CD14-positive monocyte (primary cell): Measurements from ENCODE around the gene HPS4. TPM values are rescaled to one million over a fixed set of nuclear protein-coding genes. Genes with fewer than 3 reads are reported as not detected.

Experiments used
- DNase-seq, 3 donors: peaks; one replicate each; pipeline ENCODE4 v3.0.0-alpha.2; 2011 to 2022
- H2AFZ ChIP-seq: 2 replicates; pipeline ENCODE4 v1.6.0; 2012; ENCODE audit warnings: mild to moderate bottlenecking, low read depth, low read length, inconsistent platforms; ENCODE audit not compliant: insufficient read depth, poor library complexity, severe bottlenecking
- H3K27ac ChIP-seq, 2 donors: 1 replicate in 1 of 2; 2 replicates in 1 of 2; pipeline ENCODE4 v1.5.1; 2012 to 2013; ENCODE audit warnings: low read length in 2 of 2, control low read depth in 1 of 2, inconsistent platforms in 1 of 2, low read depth in 1 of 2, mild to moderate bottlenecking in 1 of 2
- H3K27me3 ChIP-seq, 2 donors: one replicate each; pipeline versions ENCODE4 v1.6.0 to v1.6.1; 2011 to 2013; ENCODE audit warnings: low read length in 2 of 2; ENCODE audit not compliant: control insufficient read depth in 2 of 2, insufficient read depth in 2 of 2
- H3K36me3 ChIP-seq, 2 donors: replicated peaks in 1 of 2; 1 replicate in 1 of 2; 2 replicates in 1 of 2; pipeline versions ENCODE4 v1.5.1 to v1.6.1; 2012 to 2013; ENCODE audit warnings: low read length in 2 of 2, control low read depth in 1 of 2, inconsistent platforms in 1 of 2, mild to moderate bottlenecking in 1 of 2; ENCODE audit not compliant: insufficient read depth in 2 of 2, control insufficient read depth in 1 of 2
- H3K4me1 ChIP-seq, 2 donors: 1 replicate in 1 of 2; 2 replicates in 1 of 2; pipeline versions ENCODE4 v1.5.1 to v1.6.1; 2012 to 2013; ENCODE audit warnings: low read length in 2 of 2, control low read depth in 1 of 2, inconsistent platforms in 1 of 2, mild to moderate bottlenecking in 1 of 2, moderate library complexity in 1 of 2; ENCODE audit not compliant: insufficient read depth in 2 of 2, control insufficient read depth in 1 of 2
- H3K4me2 ChIP-seq: replicated peaks from 2 replicates; pipeline ENCODE3; 2012; ENCODE audit warnings: low read length, moderate library complexity, mild to moderate bottlenecking; ENCODE audit not compliant: poor library complexity, severe bottlenecking; ENCODE audit errors: extremely low read depth
- H3K4me3 ChIP-seq, 3 experiments: fragments of 200-600 bp in 1 of 3; sonication (generic) in 1 of 3; replicated peaks in 1 of 3; 1 replicate in 2 of 3; 2 replicates in 1 of 3; pipeline ENCODE4 v1.5.1; 2011 to 2013; ENCODE audit warnings: low read length in 3 of 3, mild to moderate bottlenecking in 3 of 3, control low read depth in 2 of 3, low read depth in 2 of 3, inconsistent platforms in 1 of 3, moderate library complexity in 1 of 3
- H3K79me2 ChIP-seq: 2 replicates; pipeline ENCODE4 v1.6.0; 2012; ENCODE audit warnings: mild to moderate bottlenecking, control low read depth, inconsistent platforms, low read length, moderate library complexity; ENCODE audit not compliant: insufficient read depth
- H3K9ac ChIP-seq: 2 replicates; pipeline ENCODE4 v1.6.0; 2017; ENCODE audit warnings: low read length, mild to moderate bottlenecking; ENCODE audit not compliant: insufficient read depth, poor library complexity, severe bottlenecking
- H3K9me3 ChIP-seq, 2 donors: replicated peaks in 1 of 2; 1 replicate in 1 of 2; 2 replicates in 1 of 2; pipeline versions ENCODE4 v1.5.1 to v1.6.1; 2012 to 2013; ENCODE audit warnings: low read length in 2 of 2, control low read depth in 1 of 2; ENCODE audit not compliant: control insufficient read depth in 1 of 2, insufficient read depth in 1 of 2
- H4K20me1 ChIP-seq: 2 replicates; pipeline ENCODE4 v1.6.0; 2012; ENCODE audit warnings: mild to moderate bottlenecking, low read length, control low read depth, moderate library complexity; ENCODE audit not compliant: insufficient read depth
- H3K27ac Mint-ChIP-seq, 7 donors: one replicate each; pipeline ENCODE4 v1.8.0; 2020; ENCODE audit warnings: mild to moderate bottlenecking in 7 of 7, mixed read lengths in 7 of 7, moderate library complexity in 6 of 7, inconsistent platforms in 2 of 7
- H3K27me3 Mint-ChIP-seq, 3 donors: one replicate each; pipeline ENCODE4 v1.8.0; 2021 to 2022; ENCODE audit warnings: low read depth in 3 of 3, mild to moderate bottlenecking in 3 of 3, mixed read lengths in 3 of 3, moderate library complexity in 3 of 3, inconsistent platforms in 1 of 3
- H3K36me3 Mint-ChIP-seq, 2 donors: one replicate each; pipeline ENCODE4 v1.8.0; 2020; ENCODE audit warnings: mixed read lengths in 2 of 2, inconsistent platforms in 1 of 2, mild to moderate bottlenecking in 1 of 2
- H3K4me1 Mint-ChIP-seq: one replicate; pipeline ENCODE4 v1.8.0; 2020; ENCODE audit warnings: mild to moderate bottlenecking, mixed read lengths
- H3K4me3 Mint-ChIP-seq, 2 donors: one replicate each; pipeline ENCODE4 v1.8.0; 2020; ENCODE audit warnings: mild to moderate bottlenecking in 2 of 2, mixed read lengths in 2 of 2, moderate library complexity in 1 of 2
- H3K9me3 Mint-ChIP-seq, 7 donors: one replicate each; pipeline ENCODE4 v1.8.0; 2020 to 2022; ENCODE audit warnings: mixed read lengths in 7 of 7, mild to moderate bottlenecking in 6 of 7, moderate library complexity in 6 of 7, inconsistent platforms in 2 of 7
- WGBS: methylation state at CpG from one replicate; pipeline ENCODE4 v1.1.5; 2013; ENCODE audit warnings: missing lambda C conversion rate; ENCODE audit not compliant: insufficient coverage; 5-methylcytosine and 5-hydroxymethylcytosine counted together
- intact Hi-C, 2 donors: fragments of 100-400 bp; cut with micrococcal nuclease; formaldehyde crosslinking; loops; one replicate each; pipeline versions ENCODE4 v1.15.0 to v1.15.1; 2023
- polyA plus RNA-seq, 3 donors: library from polyadenylated mRNA; depleted of rRNA in 1 of 3; unstranded in 2 of 3; stranded (reverse) in 1 of 3; fragments of 300-500 nt in 2 of 3; fragments of >200 nt in 1 of 3; fragmentation: Illumina TruSeq in 2 of 3; gene quantifications; 1 replicate in 2 of 3; 2 replicates in 1 of 3; pipeline ENCODE4 v1.2.3, GENCODE V29; 2012 to 2021
- TF ChIP-seq, protein P1 (sequence below): fragments of 200-600 bp; IDR thresholded peaks from one replicate; pipeline ENCODE4 v1.8.0; 2022; ENCODE audit warnings: antibody characterized with exemption, mild to moderate bottlenecking

HPS4 gene
- polyA plus RNA-seq, 3 donors: 5.7 to 21.6 (median 7.5) TPM

DNA sequence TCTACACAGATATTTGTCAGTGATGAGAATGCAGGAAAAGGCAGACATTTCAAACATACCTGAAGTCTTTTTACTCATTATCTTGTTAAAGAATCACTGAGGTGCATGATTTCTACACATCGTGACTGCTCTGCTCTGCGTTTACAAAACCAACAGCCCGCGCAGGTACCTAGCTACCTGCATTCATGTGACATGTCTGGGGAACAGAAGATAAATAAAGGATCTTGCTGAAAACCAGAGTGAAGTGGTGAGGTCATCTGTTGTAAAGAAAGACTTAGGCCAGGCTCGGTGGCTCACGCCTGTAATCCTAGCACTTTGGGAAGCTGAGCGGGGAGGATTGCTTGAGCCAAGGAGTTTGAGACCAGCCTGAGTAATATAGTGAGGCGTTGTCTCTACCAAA is 38.8 kb downstream of the HPS4 start:
- WGBS: 96% methylated on average over 4 of the region's 8 CpGs
- H3K4me1 ChIP-seq: peaks cover 4 to 6% of the 10 kb centered on the region in 2 donors

DNA sequence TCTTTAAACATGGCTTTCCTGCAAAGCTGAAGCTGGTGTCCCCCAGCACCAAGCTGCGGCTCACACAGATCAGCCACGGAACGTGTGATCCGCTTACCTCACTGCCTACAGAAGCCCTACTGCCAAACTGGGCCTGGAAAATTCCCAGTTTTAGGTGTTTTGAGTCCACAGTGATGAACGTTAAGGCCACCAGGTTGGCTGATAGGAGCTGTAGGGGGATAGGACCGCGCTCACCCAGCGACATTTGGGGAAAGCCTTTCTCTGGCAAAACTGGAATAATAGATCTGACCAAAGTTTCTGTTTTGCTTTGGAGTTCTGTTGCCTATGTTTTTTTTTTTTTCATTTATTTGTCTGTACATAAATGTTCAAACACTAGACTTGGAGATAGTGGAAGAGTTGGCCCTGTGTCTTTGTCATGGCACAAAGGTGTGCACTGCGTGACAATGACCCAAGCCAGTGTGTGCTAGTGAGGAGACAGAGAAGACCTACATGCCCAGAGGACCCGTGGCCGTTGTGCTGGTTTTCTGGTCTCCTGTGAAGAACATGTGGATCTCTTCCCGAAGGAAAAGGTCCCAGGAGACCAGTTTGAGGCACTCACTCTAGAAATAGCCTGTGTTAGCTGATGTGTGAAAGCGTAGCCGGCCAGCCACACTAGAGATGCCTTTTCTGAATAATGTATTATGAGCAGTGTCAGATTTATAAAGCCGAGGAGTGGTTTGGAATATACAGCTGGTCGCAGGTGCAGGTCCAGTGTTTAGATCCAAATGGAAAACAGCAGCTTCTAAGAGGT is 39.5 kb downstream of the HPS4 start:
- Mint-ChIP-seq H3K27ac (no peak overlapping the region), H3K4me3 (no peak overlapping the region), H3K9me3 (peaks cover 0 to under 1% (median 0%) of the 10 kb centered on the region in 7 donors), H3K27me3 (peaks cover 0 to 3% (median 2%) of the 10 kb centered on the region in 3 donors), H3K36me3 (peaks cover 38 to 50% of the 10 kb centered on the region in 2 donors), H3K4me1 (peaks cover 10% of the 10 kb centered on the region)
- Histone ChIP-seq H3K4me1 (peaks cover 4 to 6% of the 10 kb centered on the region in 2 donors), H3K4me2 (no peak overlapping the region), H3K4me3 (no peak overlapping the region), H3K36me3 (peaks cover 11 to 38% of the 10 kb centered on the region in 2 donors), H4K20me1 (peaks cover 6% of the 10 kb centered on the region), H3K79me2 (peaks cover 5% of the 10 kb centered on the region), H3K27ac (no peak overlapping the region), H3K9ac (no peak overlapping the region), H3K27me3 (no peaks in the 10 kb centered on the region), H2AFZ (no peak overlapping the region), H3K9me3 (no peaks in the 10 kb centered on the region)
- no peak for DNase-seq
- over 99% methylated on average over 12 of the region's 16 CpGs for WGBS
- TF ChIP-seq, protein P1, sequence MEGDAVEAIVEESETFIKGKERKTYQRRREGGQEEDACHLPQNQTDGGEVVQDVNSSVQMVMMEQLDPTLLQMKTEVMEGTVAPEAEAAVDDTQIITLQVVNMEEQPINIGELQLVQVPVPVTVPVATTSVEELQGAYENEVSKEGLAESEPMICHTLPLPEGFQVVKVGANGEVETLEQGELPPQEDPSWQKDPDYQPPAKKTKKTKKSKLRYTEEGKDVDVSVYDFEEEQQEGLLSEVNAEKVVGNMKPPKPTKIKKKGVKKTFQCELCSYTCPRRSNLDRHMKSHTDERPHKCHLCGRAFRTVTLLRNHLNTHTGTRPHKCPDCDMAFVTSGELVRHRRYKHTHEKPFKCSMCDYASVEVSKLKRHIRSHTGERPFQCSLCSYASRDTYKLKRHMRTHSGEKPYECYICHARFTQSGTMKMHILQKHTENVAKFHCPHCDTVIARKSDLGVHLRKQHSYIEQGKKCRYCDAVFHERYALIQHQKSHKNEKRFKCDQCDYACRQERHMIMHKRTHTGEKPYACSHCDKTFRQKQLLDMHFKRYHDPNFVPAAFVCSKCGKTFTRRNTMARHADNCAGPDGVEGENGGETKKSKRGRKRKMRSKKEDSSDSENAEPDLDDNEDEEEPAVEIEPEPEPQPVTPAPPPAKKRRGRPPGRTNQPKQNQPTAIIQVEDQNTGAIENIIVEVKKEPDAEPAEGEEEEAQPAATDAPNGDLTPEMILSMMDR: no peak
- intact Hi-C loops: no loop called here

More for the DNA sequence above, 38.8 kb downstream of the HPS4 start:
- Histone ChIP-seq H3K79me2 (no peaks in the 10 kb centered on the region), H3K9me3 (no peaks in the 10 kb centered on the region), H3K4me2 (no peak overlapping the region), H4K20me1 (peaks cover 6% of the 10 kb centered on the region), H3K36me3 (peaks cover 11 to 40% of the 10 kb centered on the region in 2 donors), H3K27ac (no peak overlapping the region), H3K27me3 (no peaks in the 10 kb centered on the region), H2AFZ (no peak overlapping the region), H3K4me3 (no peak overlapping the region), H3K9ac (no peak overlapping the region)
- H3K9me3 Mint-ChIP-seq: peaks cover 0 to 2% (median 0%) of the 10 kb centered on the region in 7 donors
- peaks cover 39 to 50% of the 10 kb centered on the region in 2 donors for H3K36me3 Mint-ChIP-seq
- TF ChIP-seq, protein P1: no peak
- H3K4me3 Mint-ChIP-seq: no peak overlapping the region
- H3K27ac Mint-ChIP-seq: no peak overlapping the region
- peaks cover 10% of the 10 kb centered on the region for H3K4me1 Mint-ChIP-seq
- peaks cover 2 to 3% (median 2%) of the 10 kb centered on the region in 3 donors for H3K27me3 Mint-ChIP-seq
- intact Hi-C loops: no loop called here
- DNase-seq: no peak
